ENCODE results near the gene ASB5. TPM values are rescaled to one million over a fixed set of nuclear protein-coding genes. Genes with fewer than 3 reads are reported as not detected.

ASB5 gene
- total and polyA plus RNA-seq, 4 donors: 0.08 to 0.40 (median 0.31) TPM; not detected in 1

DNA sequence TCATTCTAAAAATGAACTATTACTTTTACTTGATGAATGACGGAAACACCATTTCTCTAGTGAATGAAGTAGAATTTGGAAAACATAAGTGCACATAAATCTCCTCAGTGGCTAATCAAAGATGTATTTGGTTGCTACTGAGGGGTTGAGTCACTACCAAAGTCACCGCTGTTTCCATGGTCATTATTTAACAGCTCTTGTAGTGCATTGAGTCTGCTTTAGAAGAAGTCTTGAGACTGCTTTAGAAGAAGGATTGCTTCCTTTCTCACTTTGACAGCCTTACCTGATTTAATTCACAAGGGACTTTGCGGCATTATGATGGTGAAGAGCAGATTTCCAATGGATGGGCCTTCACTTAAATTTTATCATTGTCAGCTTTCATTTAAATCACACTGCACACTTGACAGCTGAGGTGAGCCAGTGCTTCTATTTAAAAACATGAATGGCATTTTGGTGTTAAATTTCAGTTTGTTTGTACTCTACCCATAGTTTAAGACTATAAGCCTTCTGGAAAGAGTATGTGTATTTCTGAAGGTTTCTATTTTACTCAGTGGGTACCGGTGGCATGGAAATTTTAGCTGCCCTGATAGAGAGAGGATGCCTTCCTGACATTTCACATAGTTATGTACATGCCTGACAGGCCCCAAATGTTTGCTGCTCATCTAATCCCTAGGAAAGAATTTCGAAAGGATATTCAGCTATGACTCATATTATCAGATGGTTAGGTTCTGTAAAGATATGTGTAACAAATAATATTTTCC is 9.5 kb downstream of the ASB5 start:
- no peak for ATAC-seq (ENCODE audit: insufficient read depth, low FRiP score)

GRCh38 chr4:176258135-176258534 is 10.9 kb downstream of the ASB5 start:
- no peak overlapping the region for H3K9ac ChIP-seq (ENCODE audit: insufficient read depth in 1 of 2, low read length in 2 of 2)
- H3K27ac ChIP-seq (ENCODE audit: low read depth in 1 of 2, low read length in 1 of 2): no peak overlapping the region
- no peaks in the 10 kb centered on the region for H3K27me3 ChIP-seq (ENCODE audit: control insufficient read depth in 3 of 3, insufficient read depth in 3 of 3, low read length in 2 of 3)
- no peaks in the 10 kb centered on the region for H3K9me3 ChIP-seq (ENCODE audit: control insufficient read depth in 4 of 4, insufficient read depth in 3 of 4, low read length in 3 of 4)
- WGBS, 2 donors: 89 to 92% methylated on average over 3 of the region's 3 CpGs
- H3K4me1 ChIP-seq (ENCODE audit: control insufficient read depth in 5 of 5, insufficient read depth in 5 of 5, low read length in 5 of 5): no peaks in the 10 kb centered on the region
- TF ChIP-seq CTCF (IDR thresholded peaks at IDR 0.05; ENCODE audit: control extremely low read depth, extremely low read depth): no peak
- DNase-seq: no peak
- ATAC-seq (ENCODE audit: insufficient read depth, low FRiP score): no peak
- no peak overlapping the region for H3K4me3 ChIP-seq
- H3K36me3 ChIP-seq (ENCODE audit: control insufficient read depth in 4 of 4, insufficient read depth in 4 of 4, low read length in 4 of 4): no peaks in the 10 kb centered on the region

More for the DNA sequence above, 9.5 kb downstream of the ASB5 start:
- no peaks in the 10 kb centered on the region for H3K9me3 ChIP-seq (ENCODE audit: control insufficient read depth in 4 of 4, insufficient read depth in 3 of 4, low read length in 3 of 4)
- H3K36me3 ChIP-seq (ENCODE audit: control insufficient read depth in 4 of 4, insufficient read depth in 4 of 4, low read length in 4 of 4): no peaks in the 10 kb centered on the region
- no peak overlapping the region for H3K4me3 ChIP-seq
- WGBS, 2 donors: 77 to 89% methylated on average over 5 of the region's 5 CpGs
- no peak overlapping the region for H3K9ac ChIP-seq (ENCODE audit: insufficient read depth in 1 of 2, low read length in 2 of 2)
- no peak for TF ChIP-seq CTCF (IDR thresholded peaks at IDR 0.05; ENCODE audit: control extremely low read depth, extremely low read depth)
- no peak overlapping the region for H3K27ac ChIP-seq (ENCODE audit: low read depth in 1 of 2, low read length in 1 of 2)
- H3K27me3 ChIP-seq (ENCODE audit: control insufficient read depth in 3 of 3, insufficient read depth in 3 of 3, low read length in 2 of 3): no peaks in the 10 kb centered on the region
- H3K4me1 ChIP-seq (ENCODE audit: control insufficient read depth in 5 of 5, insufficient read depth in 5 of 5, low read length in 5 of 5): no peaks in the 10 kb centered on the region
- DNase-seq: no peak

DNA sequence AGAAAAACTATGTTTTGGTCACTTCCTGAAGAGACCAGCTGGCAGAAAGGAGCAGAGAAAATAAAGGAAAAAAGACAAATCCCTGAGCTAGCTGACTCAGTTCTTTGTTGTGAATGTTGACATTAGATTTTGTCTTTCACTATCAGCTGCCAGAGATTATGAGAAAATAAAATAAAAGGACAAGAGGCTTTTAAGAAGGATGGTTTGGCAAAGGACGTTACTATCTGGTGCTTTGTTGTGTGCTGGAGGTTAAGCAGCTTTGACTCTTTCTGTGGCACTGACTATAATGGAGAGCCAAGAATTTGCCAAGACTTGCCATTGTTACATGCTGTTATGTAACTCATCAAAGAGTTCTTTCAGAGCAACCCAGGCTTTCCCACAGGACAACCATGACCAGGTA is 12.1 kb downstream of the ASB5 start:
- WGBS, 2 donors: 37 to 57% methylated on average over 1 of the region's 1 CpG
- Histone ChIP-seq H3K27ac (ENCODE audit: low read depth in 1 of 2, low read length in 1 of 2) (no peak overlapping the region), H3K36me3 (ENCODE audit: control insufficient read depth in 4 of 4, insufficient read depth in 4 of 4, low read length in 4 of 4) (no peaks in the 10 kb centered on the region), H3K4me3 (no peak overlapping the region), H3K27me3 (ENCODE audit: control insufficient read depth in 3 of 3, insufficient read depth in 3 of 3, low read length in 2 of 3) (no peaks in the 10 kb centered on the region), H3K9me3 (ENCODE audit: control insufficient read depth in 4 of 4, insufficient read depth in 3 of 4, low read length in 3 of 4) (no peaks in the 10 kb centered on the region), H3K4me1 (ENCODE audit: control insufficient read depth in 5 of 5, insufficient read depth in 5 of 5, low read length in 5 of 5) (no peaks in the 10 kb centered on the region), H3K9ac (ENCODE audit: insufficient read depth in 1 of 2, low read length in 2 of 2) (no peak overlapping the region)
- TF ChIP-seq CTCF (IDR thresholded peaks at IDR 0.05; ENCODE audit: control extremely low read depth, extremely low read depth): no peak
- DNase-seq (no peak), ATAC-seq (ENCODE audit: insufficient read depth, low FRiP score) (no peak)

Measured in lung (tissue), 12 donors.